Measurements from ENCODE around the gene DICER1. TPM values are rescaled to one million over a fixed set of nuclear protein-coding genes. Genes with fewer than 3 reads are reported as not detected.
"Not testable (repeated sequence)": the region's sequence is repeated elsewhere in the genome, so short reads cannot be mapped to it uniquely, and the experiment has no call there.

The DICER1 gene
- total and polyA plus RNA-seq, 2 donors: 15.4 to 146 TPM

DNA sequence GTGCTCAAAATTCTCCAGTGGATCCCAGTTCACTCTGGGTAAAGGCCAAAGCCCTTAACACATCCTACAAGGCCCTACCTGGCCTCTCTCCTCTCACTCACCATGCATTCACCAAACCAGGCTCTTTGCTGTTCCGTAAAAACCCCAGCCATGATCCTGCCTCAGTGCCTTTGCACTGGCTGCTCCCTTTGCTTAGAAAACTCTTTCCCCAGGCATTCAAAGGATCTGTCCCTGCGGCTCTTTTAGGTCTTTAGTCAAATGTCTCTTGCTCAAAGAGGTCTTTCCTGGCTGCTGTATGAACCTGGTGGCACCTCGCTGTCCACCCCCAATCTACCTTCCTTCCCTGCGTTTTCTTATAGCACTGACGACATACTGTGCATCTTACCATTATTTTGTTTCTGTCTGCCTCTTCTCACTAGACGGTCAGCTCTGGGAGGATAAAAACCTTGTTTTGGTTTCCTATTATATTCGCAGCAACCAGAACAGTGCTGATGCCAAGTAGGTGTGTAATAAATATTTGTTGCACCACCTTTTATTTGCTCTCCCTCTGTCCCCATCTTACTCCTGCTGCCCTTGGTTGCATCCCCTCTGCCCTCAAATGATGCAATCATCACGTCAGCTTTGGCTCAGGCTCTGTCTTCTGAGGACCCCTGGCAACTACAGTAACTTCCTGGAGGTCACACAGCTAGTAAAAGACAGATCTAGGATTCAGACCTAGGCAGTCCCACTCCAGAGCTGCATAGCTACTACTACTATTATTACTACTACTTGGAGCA lies 23.8 kb upstream of the DICER1 start:
- no peaks in the 10 kb centered on the region for H3K4me1 ChIP-seq (ENCODE audit: insufficient read depth)
- DNase-seq (ENCODE audit: extremely low spot score): no peak
- no peak overlapping the region for H3K27ac ChIP-seq (ENCODE audit: low read depth)
- H3K36me3 ChIP-seq (ENCODE audit: insufficient read depth): no peaks in the 10 kb centered on the region
- WGBS: 90% methylated on average over 8 of the region's 8 CpGs
- H3K4me3 ChIP-seq (ENCODE audit: low read depth, low read length): no peak overlapping the region

DNA sequence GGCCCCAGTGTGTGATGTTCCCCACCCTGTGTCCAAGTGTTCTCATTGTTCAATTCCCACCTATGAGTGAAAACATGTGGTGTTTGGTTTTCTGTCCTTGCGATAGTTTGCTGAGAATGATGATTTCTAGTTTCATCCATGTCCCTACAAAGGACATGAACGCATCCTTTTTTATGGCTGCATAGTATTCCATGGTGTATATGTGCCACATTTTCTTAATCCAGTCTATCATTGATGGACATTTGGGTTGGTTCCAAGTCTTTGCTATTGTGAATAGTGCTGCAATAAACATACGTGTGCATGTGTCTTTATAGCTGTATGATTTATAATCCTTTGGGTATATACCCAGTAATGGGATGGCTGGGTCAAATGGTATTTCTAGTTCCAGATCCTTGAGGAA lies 18.3 kb upstream of the DICER1 start:
- WGBS: 95% methylated on average over 3 of the region's 3 CpGs
- not testable (repeated sequence) for DNase-seq (ENCODE audit: extremely low spot score); H3K36me3 ChIP-seq (ENCODE audit: insufficient read depth); H3K4me1 ChIP-seq (ENCODE audit: insufficient read depth); H3K4me3 ChIP-seq (ENCODE audit: low read depth, low read length); H3K27ac ChIP-seq (ENCODE audit: low read depth)

DNA sequence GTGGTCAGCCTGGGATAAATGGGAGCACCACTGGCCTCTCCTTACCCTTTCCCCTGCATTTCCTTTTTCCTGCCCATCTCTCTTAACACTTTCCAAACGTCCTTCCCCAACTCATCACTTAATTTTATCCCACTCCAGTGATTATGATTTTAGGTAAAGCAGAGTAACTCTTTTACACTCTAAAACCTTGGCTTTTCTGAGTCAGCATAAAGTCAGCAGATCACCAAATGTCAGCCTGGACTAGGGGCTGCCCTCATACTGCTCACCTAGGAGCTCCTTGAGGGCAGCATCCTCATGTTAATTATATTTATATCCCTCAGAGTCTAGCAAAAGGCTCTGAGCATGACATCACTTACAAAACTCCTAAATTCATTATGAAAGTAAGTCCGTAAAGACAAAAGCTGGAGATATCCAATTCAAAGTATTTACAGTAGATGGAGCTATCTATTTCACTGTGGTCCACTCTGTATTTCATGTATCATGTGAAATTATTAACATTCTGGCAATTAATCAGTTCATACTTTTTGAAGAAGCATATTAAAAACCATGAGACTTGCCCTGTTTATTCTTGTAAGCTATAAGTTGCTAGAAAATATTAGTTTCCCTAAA lies 17.0 kb upstream of the DICER1 start:
- H3K27ac ChIP-seq (ENCODE audit: low read depth): no peak overlapping the region
- H3K36me3 ChIP-seq (ENCODE audit: insufficient read depth): no peaks in the 10 kb centered on the region
- no peak for DNase-seq (ENCODE audit: extremely low spot score)
- 46% methylated on average over 2 of the region's 2 CpGs for WGBS
- H3K4me3 ChIP-seq (ENCODE audit: low read depth, low read length): no peak overlapping the region
- H3K4me1 ChIP-seq (ENCODE audit: insufficient read depth): no peaks in the 10 kb centered on the region

DNA sequence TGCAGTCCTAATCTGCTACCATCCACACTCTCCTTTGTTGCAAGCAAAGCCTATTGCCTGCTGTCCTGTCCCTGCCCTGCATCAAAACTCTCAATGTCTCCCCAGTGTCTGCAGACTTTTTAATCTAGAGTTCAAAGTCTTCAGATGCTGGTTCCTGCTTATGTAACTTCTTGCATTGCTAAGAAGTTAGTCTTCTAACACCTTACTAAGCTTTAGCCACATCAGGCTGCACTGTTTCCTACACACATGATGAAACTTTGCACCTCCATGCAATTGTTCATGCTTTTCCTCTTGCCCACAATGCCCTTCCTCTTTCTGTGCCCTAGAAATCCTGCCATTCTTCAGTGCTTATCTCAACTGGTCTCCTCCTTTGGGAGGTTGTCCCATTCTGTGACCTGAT lies 16.2 kb upstream of the DICER1 start:
- Histone ChIP-seq H3K27ac (ENCODE audit: low read depth) (no peak overlapping the region), H3K4me3 (ENCODE audit: low read depth, low read length) (no peak overlapping the region), H3K4me1 (ENCODE audit: insufficient read depth) (no peaks in the 10 kb centered on the region), H3K36me3 (ENCODE audit: insufficient read depth) (no peaks in the 10 kb centered on the region)
- DNase-seq (ENCODE audit: extremely low spot score): no peak

DNA sequence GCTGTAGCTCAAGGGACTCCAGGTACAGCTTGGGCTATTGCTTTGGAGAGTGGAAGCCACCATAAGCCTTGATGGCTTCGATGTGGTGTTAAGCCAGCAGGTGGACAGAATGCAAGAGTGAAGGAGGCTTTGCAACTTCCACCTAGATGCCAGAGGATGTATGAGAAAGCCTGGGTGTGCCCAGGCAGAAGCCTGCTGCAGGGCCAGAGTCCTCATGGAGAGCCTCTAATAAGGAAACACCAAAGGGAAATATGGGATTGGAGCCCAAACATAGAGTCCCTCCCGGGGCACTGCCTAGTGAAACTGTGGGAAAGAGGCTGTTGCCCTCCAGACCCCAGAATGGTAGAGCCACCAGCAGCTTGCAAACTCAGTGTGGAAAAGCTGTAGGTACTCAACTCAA lies 9.8 kb upstream of the DICER1 start:
- H3K4me3 ChIP-seq (ENCODE audit: low read depth, low read length): no peak overlapping the region
- no peak for DNase-seq (ENCODE audit: extremely low spot score)
- 93% methylated on average over 2 of the region's 2 CpGs for WGBS

DNA sequence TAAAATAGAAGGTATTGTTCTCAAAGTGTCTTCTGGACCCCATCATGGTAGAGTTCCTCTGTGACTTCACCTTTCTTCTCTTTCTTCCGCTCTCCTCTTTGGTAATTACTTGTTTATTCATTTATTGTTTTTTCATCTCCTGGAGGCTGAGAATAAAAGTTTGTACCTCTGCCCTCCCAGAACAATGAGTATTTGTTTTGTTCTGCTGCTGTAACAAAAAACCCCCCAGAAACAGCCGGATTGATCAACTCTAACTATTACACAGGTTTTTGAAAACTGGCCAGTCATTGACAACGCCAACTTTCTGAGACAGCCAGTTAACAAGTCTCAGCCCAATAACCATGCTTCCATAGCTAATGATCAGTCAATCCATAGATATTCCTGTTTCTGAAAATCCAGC lies 8.2 kb upstream of the DICER1 start:
- H3K27ac ChIP-seq (ENCODE audit: low read depth): no peak overlapping the region
- WGBS: 95% methylated on average over 3 of the region's 3 CpGs
- H3K4me1 ChIP-seq (ENCODE audit: insufficient read depth): no peaks in the 10 kb centered on the region
- DNase-seq (ENCODE audit: extremely low spot score): no peak
- H3K36me3 ChIP-seq (ENCODE audit: insufficient read depth): no peaks in the 10 kb centered on the region
- H3K4me3 ChIP-seq (ENCODE audit: low read depth, low read length): no peak overlapping the region

More for the DNA sequence above, 9.8 kb upstream of the DICER1 start:
- no peaks in the 10 kb centered on the region for H3K36me3 ChIP-seq (ENCODE audit: insufficient read depth)
- no peak overlapping the region for H3K27ac ChIP-seq (ENCODE audit: low read depth)
- H3K4me1 ChIP-seq (ENCODE audit: insufficient read depth): no peaks in the 10 kb centered on the region

DNA sequence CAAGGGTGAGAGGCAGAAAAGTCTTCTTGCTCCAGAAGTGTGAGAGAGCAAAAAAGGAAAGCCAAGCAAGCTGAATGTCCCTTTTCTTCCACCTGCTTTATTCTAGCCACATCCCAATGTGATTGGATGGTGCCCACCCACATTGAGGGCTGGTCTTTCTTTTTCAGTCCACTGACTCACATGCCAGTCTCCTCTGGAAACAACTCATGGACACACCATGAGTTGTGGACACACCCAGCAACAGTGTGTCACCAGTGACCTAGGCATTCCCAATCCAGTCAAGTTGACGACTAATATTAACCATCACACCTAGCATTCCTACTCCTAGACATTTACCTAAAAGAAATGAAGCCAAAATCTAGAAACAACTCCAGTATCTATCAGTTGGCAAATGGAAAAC lies 7.2 kb upstream of the DICER1 start:
- no peaks in the 10 kb centered on the region for H3K4me1 ChIP-seq (ENCODE audit: insufficient read depth)
- no peak for DNase-seq (ENCODE audit: extremely low spot score)
- no peak overlapping the region for H3K27ac ChIP-seq (ENCODE audit: low read depth)
- no peaks in the 10 kb centered on the region for H3K36me3 ChIP-seq (ENCODE audit: insufficient read depth)
- 100% methylated on average over 1 of the region's 1 CpG for WGBS
- H3K4me3 ChIP-seq (ENCODE audit: low read depth, low read length): no peak overlapping the region

DNA sequence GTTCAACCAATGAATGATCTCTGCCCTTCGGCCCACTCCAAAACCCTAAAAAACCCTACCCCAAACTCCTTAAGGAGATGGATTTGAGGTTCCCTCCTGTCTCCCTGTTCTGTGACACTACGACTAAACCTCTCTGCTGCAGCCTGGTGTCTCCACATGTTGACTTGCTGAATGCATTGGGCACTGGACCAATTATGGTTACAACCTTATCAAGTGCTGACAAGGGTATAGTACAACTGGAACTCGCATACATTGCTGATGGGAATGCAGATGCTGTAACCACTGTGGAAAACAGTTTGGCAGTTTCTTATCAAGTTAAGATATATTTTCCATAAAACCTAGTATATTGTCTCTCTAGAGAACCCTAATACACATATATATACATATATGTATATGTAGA lies 6.3 kb upstream of the DICER1 start:
- no peak for DNase-seq (ENCODE audit: extremely low spot score)
- no peaks in the 10 kb centered on the region for H3K36me3 ChIP-seq (ENCODE audit: insufficient read depth)
- 74% methylated on average over 3 of the region's 3 CpGs for WGBS
- no peaks in the 10 kb centered on the region for H3K4me1 ChIP-seq (ENCODE audit: insufficient read depth)
- no peak overlapping the region for H3K4me3 ChIP-seq (ENCODE audit: low read depth, low read length)
- H3K27ac ChIP-seq (ENCODE audit: low read depth): no peak overlapping the region

DNA sequence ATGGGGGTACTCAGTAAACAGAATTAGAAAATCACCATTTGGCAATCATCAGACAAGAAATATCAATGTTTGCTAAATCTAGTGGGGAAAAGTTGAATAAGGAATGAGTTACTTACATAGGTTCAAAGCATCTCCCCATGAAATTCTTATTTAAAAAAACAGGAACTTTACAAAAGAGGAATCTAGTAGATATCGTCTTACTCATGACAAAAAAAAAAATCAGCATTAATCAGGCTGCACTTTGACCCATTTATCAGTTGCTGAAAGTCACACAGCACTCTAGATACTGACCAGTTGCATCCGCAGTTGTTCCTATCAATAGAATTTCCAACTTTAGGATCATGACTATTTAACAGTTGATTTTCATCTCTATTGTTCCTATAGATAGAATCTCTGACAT lies 5.8 kb upstream of the DICER1 start:
- Histone ChIP-seq H3K27ac (ENCODE audit: low read depth) (no peak overlapping the region), H3K4me1 (ENCODE audit: insufficient read depth) (no peaks in the 10 kb centered on the region), H3K4me3 (ENCODE audit: low read depth, low read length) (no peak overlapping the region), H3K36me3 (ENCODE audit: insufficient read depth) (no peaks in the 10 kb centered on the region)
- no peak for DNase-seq (ENCODE audit: extremely low spot score)
- 82% methylated on average over 2 of the region's 2 CpGs for whole genome bisulfite sequencing

DNA sequence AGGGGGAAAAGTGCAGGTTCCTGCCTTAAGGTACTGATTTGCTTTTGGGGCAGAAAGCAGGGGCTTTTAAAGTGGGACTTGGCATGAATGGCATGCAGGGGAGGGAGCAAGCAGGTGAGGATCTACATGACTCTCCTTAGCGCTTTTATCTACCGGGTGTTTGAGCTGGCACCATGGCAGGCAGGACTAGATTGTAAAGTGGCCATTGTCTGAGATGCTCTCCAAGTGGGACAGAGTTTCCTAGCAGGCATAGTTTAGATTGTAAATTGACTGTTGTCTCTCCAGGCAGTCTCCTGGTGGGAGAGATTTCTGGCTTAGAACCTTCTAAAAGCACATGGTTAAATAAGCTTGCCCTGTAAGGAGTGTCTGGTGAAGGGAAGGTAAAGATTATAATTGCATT lies 5.3 kb upstream of the DICER1 start:
- Histone ChIP-seq H3K4me3 (ENCODE audit: low read depth, low read length) (no peak overlapping the region), H3K4me1 (ENCODE audit: insufficient read depth) (no peaks in the 10 kb centered on the region), H3K36me3 (ENCODE audit: insufficient read depth) (no peaks in the 10 kb centered on the region), H3K27ac (ENCODE audit: low read depth) (no peak overlapping the region)
- 72% methylated on average over 2 of the region's 2 CpGs for WGBS
- no peak for DNase-seq (ENCODE audit: extremely low spot score)

DNA sequence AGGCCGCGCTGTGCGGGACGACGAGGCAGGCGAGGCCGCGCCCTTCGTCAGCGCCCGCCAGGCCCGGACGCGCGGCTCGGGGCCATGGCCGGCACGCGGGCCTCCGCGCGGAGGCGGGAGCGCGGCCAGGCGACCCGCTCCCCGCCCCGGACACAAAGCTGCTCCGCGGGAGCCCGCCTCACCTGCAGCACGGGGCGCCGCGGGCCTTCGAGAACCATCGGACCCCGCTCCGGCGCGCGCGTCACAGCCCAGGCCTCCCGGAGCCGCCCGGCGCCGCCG lies 342 bp downstream of the DICER1 start:
- Histone ChIP-seq H3K4me3 (ENCODE audit: low read depth, low read length) (peak overlapping the region; percentile 74), H3K4me1 (ENCODE audit: insufficient read depth) (no peaks in the 10 kb centered on the region), H3K27ac (ENCODE audit: low read depth) (peak overlapping the region; percentile 94), H3K36me3 (ENCODE audit: insufficient read depth) (no peaks in the 10 kb centered on the region)
- DNase-seq (ENCODE audit: extremely low spot score): no peak
- WGBS: under 1% methylated on average over 50 of the region's 50 CpGs

DNA sequence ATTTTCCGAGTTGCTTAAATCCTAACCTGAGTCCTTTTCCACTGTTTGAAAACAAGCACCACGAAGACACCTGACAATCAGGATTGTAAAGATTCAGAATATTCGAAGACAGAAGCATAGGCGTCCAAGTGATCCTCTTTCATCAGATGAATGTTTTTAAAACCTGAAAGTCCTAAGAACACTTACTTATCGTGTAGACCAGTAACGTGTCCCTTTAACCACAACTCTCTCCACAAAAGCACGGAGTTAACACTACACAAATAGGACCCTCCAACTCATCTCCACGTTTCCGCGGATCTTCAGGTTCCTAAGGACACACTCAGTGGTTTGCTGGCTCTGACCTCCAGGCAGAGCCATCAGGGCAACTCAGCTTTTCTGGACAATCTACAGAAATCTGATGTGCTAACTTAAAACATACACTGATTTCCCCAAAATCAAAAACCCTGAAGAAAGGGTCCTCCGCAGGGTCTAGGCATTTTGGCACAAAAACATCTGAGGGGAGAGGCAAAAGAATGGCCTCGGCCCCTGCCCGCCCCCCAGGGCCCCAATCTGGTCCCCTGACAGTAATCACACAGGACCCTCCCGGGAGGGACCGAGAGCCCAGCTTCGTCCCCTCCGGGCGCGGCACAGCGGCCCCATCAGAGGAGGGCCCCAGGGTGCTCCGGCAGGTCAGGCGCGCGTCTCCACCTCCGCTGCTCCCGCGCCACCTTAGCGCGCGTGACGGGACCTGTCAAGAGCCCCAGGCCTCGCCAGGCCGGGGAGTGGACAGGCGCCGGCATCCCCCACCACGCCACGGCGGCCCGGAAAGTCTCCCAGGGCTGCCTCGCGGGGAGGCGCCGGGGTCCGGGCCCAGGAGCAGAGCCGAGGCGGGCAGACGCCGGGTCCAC lies 925 bp downstream of the DICER1 start:
- WGBS: 4% methylated on average over 48 of the region's 48 CpGs
- Histone ChIP-seq H3K4me1 (ENCODE audit: insufficient read depth) (no peaks in the 10 kb centered on the region), H3K4me3 (ENCODE audit: low read depth, low read length) (peak overlapping the region; percentile 74), H3K27ac (ENCODE audit: low read depth) (peak overlapping the region; percentile 94), H3K36me3 (ENCODE audit: insufficient read depth) (no peaks in the 10 kb centered on the region)
- DNase-seq (ENCODE audit: extremely low spot score): no peak

DNA sequence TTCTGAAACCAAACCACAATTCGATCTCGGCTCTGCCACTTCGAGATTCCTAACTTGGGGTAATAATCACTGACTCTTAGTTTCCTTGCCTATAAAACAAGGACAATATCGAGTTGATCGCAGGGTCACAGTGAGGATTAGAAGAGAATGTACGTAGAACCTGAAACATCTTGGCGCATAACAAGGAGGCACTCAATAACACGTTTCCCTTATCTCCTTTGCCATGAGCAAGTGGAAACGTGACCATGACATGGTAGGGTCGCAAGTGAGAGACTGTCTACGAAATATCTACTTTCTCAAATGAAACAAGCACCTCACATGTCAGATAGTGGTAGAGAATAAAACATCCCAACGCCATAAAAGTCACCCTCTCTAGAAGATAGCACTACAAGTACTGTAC lies 2.3 kb downstream of the DICER1 start:
- Histone ChIP-seq H3K4me3 (ENCODE audit: low read depth, low read length) (no peak overlapping the region), H3K4me1 (ENCODE audit: insufficient read depth) (no peaks in the 10 kb centered on the region), H3K36me3 (ENCODE audit: insufficient read depth) (no peaks in the 10 kb centered on the region), H3K27ac (ENCODE audit: low read depth) (no peak overlapping the region)
- WGBS: 85% methylated on average over 12 of the region's 12 CpGs
- no peak for DNase-seq (ENCODE audit: extremely low spot score)

DNA sequence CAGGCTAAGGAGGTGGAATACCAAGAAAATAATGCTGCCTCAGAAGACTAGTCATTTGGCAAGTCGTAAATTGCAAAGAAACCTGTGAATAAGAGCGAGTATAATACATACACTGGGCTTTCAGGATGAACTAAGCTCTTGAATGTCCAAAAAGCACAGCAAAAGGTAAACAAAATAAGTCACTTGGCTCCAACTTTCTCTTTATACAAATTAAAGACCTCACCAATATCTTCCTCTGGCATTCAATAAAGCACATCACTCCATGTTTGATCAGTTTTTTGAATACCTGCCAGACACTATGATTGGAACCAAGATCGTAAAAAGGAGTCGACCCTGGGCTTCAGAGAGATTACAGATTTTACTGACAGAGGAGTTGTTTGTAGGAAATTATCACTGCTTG lies 3.5 kb downstream of the DICER1 start:
- H3K4me1 ChIP-seq (ENCODE audit: insufficient read depth): no peaks in the 10 kb centered on the region
- 31% methylated on average over 4 of the region's 4 CpGs for WGBS

More for the DNA sequence above, 3.5 kb downstream of the DICER1 start:
- Histone ChIP-seq H3K36me3 (ENCODE audit: insufficient read depth) (no peaks in the 10 kb centered on the region), H3K27ac (ENCODE audit: low read depth) (no peak overlapping the region), H3K4me3 (ENCODE audit: low read depth, low read length) (no peak overlapping the region)
- DNase-seq (ENCODE audit: extremely low spot score): no peak

All from urinary bladder (tissue), 4 donors.